RWPE1 (cell line): ENCODE measurements around the gene LMBR1.
"Not testable (repeated sequence)": the region's sequence is repeated elsewhere in the genome, so short reads cannot be mapped to it uniquely, and the experiment has no call there.

Experiments used
- CTCF ChIA-PET: fragments of 350-600 bp; sonication (Branson Sonifier 250); formaldehyde crosslinking; extraction: SDS; loops from one replicate; lab custom pipeline; 2021; lab: Yijun Ruan, JAX
- POLR2A ChIA-PET: fragments of 400-600 bp; formaldehyde crosslinking; extraction: SDS; loops from one replicate; lab custom pipeline; 2020; ENCODE audit warnings: antibody characterized with exemption; ENCODE audit not compliant: low non-redundant PET; lab: Yijun Ruan, JAX
- DNase-seq: peaks from one replicate; pipeline ENCODE4 v3.0.0; 2012; ENCODE audit warnings: low spot score
- H3K27ac ChIP-seq: fragments of 450-650 bp; 2 replicates; pipeline ENCODE4 v1.5.1; 2017
- CTCF ChIP-seq: fragments of 450-650 bp; conservative IDR thresholded peaks from 2 replicates; pipeline ENCODE4 v1.5.1; 2017; ENCODE audit warnings: low read depth, mild to moderate bottlenecking

The LMBR1 gene

GRCh38 chr7:156892821-156893706 is at the start of gene LMBR1:
TSS of gene LMBR1 (minus strand) at chr7:156893183. CDS start at chr7:156892993, 190 bp downstream.
- ChIA-PET CTCF (interaction anchor here (0.6 to 0.7 kb wide), 2 partner anchors 9 to 12 kb away, joined by 3 to 8 read pairs; no protein-coding TSS in a partner anchor), POLR2A (no interaction called here)
- H3K27ac ChIP-seq = peak within 1 kb of the TSS; percentile 93
- peak; percentile 74 for TF ChIP-seq CTCF
- peak; percentile 95 for DNase-seq

GRCh38 chr7:156942708-156943090 is 49.7 kb upstream of the LMBR1 start:
- no peak for TF ChIP-seq CTCF
- no peak for DNase-seq
- POLR2A ChIA-PET = no interaction called here
- CTCF ChIA-PET = no interaction called here
- no peak overlapping the region for H3K27ac ChIP-seq

- POLR2A ChIA-PET = no interaction called here
- TF ChIP-seq CTCF = no peak
- no peak for DNase-seq
Observed at GRCh38 chr7:156941393-156942182, 48.6 kb upstream of the LMBR1 start.

GRCh38 chr7:156940421-156941122 is 47.6 kb upstream of the LMBR1 start:
- POLR2A ChIA-PET = no interaction called here
- no peak for TF ChIP-seq CTCF
- CTCF ChIA-PET = no interaction called here
- H3K27ac ChIP-seq = no peak overlapping the region
- no peak for DNase-seq

More at GRCh38 chr7:156941393-156942182, 48.6 kb upstream of the LMBR1 start:
- CTCF ChIA-PET = no interaction called here
- no peak overlapping the region for H3K27ac ChIP-seq

GRCh38 chr7:156936766-156937165 is 43.8 kb upstream of the LMBR1 start:
- DNase-seq, CTCF ChIA-PET, POLR2A ChIA-PET, H3K27ac ChIP-seq: not testable (repeated sequence)

GRCh38 chr7:156935250-156935649 is 42.3 kb upstream of the LMBR1 start:
- ChIA-PET CTCF (no interaction called here), POLR2A (interaction anchor here (0.7 kb wide), 1 partner anchor 115 kb away, joined by 7 read pairs; no protein-coding TSS in a partner anchor)
- no peak overlapping the region for H3K27ac ChIP-seq
- no peak for TF ChIP-seq CTCF
- no peak for DNase-seq
